Skeletal muscle tissue (tissue), 4 donors: Measurements from ENCODE around the gene ZNF181. TPM values are rescaled to one million over a fixed set of nuclear protein-coding genes. Genes with fewer than 3 reads are reported as not detected.
A peak's percentile ranks its signal among the peaks of the same experiment; 100 is the strongest.

Experiments used
- H3K27ac ChIP-seq: one replicate; pipeline ENCODE4 v1.7.0; 2013; ENCODE audit warnings: mild to moderate bottlenecking, low read depth, low read length, inconsistent platforms
- H3K27me3 ChIP-seq, 3 donors: one replicate each; pipeline ENCODE4 v1.7.0; 2013; ENCODE audit warnings: low read length in 3 of 3; ENCODE audit not compliant: control insufficient read depth in 3 of 3, insufficient read depth in 3 of 3
- H3K36me3 ChIP-seq, 3 donors: one replicate each; pipeline ENCODE4 v1.7.0; 2013; ENCODE audit warnings: low read length in 3 of 3; ENCODE audit not compliant: control insufficient read depth in 3 of 3, insufficient read depth in 3 of 3
- H3K4me1 ChIP-seq, 3 donors: one replicate each; pipeline ENCODE4 v1.7.0; 2013; ENCODE audit warnings: low read length in 3 of 3, mild to moderate bottlenecking in 3 of 3; ENCODE audit not compliant: control insufficient read depth in 3 of 3, insufficient read depth in 3 of 3
- H3K4me3 ChIP-seq, 3 donors: one replicate each; pipeline ENCODE4 v1.7.0; 2013; ENCODE audit warnings: low read length in 3 of 3
- H3K9ac ChIP-seq, 3 donors: one replicate each; pipeline ENCODE4 v1.7.0; 2013; ENCODE audit warnings: low read length in 3 of 3, mild to moderate bottlenecking in 3 of 3, moderate library complexity in 2 of 3, low read depth in 1 of 3
- H3K9me3 ChIP-seq, 3 donors: one replicate each; pipeline ENCODE4 v1.7.0; 2013; ENCODE audit warnings: low read length in 3 of 3; ENCODE audit not compliant: control insufficient read depth in 3 of 3
- total RNA-seq: library from RNA; depleted of rRNA; stranded (reverse); fragments of >200 nt; gene quantifications from one replicate; pipeline ENCODE4 v1.2.3, GENCODE V29; 2014
- donor health status: Osteomylitis.

Gene ZNF181
- total RNA-seq, 1 donor from 2014 or later: 11.0 TPM

DNA sequence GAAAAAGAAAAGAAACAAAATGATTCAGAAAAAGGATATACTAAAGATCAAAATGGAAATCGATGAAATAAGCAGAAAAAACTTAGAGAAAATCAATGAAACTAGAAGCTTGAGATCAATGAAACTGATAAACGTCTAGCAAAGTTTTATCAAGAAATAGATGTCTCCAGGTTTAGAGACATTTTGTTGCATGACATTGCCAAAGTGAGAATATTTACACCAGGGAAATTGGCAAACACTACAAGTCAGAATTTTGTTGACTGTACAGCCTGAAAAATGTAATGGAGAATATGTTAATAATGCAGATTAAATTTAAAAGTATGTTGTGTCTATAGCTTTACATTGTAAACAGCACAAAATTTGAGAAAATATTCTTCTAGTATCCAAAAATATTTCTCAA lies 44.3 kb downstream of the ZNF181 start:
- Histone ChIP-seq H3K4me3 (no peak overlapping the region), H3K4me1 (no peaks in the 10 kb centered on the region), H3K9ac (no peak overlapping the region)

DNA sequence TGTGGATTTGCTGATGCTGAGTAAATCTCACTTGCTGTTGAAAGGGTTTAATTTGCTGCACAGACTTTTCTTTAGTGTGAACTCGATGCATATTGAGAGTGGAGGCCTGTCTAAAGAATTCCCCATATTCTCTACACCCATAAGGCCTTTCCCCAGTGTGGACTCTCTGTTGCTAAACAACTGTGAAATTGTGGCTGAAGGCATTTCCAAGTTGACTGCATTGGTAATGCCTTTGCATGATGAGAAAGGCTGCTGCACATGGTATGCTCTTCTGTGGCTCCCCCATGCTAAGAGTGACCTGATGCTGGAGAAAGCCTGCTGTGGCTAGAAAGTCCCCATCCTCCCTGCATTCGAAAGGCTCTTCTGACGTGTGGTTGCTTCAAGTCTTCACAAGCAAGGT lies 45.6 kb downstream of the ZNF181 start:
- Histone ChIP-seq H3K9me3 (no peaks in the 10 kb centered on the region), H3K36me3 (no peaks in the 10 kb centered on the region)

More for the DNA sequence above, 44.3 kb downstream of the ZNF181 start:
- H3K36me3 ChIP-seq: no peaks in the 10 kb centered on the region
- H3K27me3 ChIP-seq: no peaks in the 10 kb centered on the region
- no peaks in the 10 kb centered on the region for H3K9me3 ChIP-seq
- no peak overlapping the region for H3K27ac ChIP-seq

DNA sequence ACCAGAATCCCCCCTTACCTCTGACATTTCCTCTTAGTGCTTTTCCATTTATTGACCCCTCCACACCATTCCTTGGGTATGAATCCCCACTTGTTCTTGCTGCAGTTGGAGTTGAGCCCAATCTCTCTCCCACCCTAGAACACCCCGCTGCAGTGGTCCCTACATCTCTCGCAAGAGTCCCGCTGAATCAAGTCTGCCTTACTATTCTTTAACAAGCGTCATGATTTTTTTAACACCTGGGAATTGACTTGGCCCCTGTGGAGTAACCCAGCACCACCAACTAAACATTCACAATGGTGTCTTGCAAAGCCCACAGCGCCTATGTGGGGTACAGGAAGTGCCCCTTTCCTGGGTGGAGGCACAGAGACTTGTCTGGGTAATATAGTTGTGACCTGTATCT lies 52.2 kb downstream of the ZNF181 start:
- Histone ChIP-seq H3K4me1 (no peaks in the 10 kb centered on the region), H3K27ac (no peak overlapping the region), H3K27me3 (no peaks in the 10 kb centered on the region), H3K9ac (no peak overlapping the region), H3K36me3 (no peaks in the 10 kb centered on the region), H3K4me3 (no peak overlapping the region), H3K9me3 (no peaks in the 10 kb centered on the region)

More for the DNA sequence above, 45.6 kb downstream of the ZNF181 start:
- Histone ChIP-seq H3K9ac (no peak overlapping the region), H3K4me1 (no peaks in the 10 kb centered on the region), H3K27me3 (no peaks in the 10 kb centered on the region), H3K4me3 (no peak overlapping the region), H3K27ac (no peak overlapping the region)

DNA sequence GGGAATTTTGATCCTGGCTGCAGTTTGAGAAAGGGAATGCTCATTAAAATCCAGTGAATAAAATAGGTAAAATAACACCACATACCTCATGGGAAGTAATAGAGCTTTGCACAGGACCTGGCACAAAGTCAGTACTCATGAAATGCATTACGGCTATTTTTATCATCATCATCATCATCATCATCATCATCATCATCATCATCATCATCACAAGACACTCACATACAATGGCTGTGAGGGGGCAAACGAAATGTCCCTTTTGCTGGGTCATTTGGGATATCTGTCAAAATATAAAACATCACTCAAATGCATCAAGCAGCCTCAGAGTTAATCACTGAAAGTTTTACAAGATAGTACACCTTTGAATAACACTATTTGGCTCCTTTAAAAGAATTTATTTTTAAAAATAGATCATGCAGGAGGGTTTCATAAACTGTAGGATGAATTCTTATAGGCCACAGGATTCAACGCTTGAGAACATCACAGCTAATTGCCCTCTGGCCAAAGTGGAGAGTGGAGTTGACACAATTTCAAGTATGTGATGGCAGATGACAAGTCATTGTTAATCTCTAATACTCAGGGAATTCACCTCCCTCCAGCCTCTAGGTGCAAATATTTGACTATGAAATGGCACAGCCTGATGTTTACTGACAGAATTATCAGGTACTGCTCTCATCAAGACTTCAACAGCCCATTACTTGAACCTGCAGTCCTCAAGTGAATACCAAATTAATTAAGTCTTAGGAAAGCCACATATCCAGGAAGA lies 53.2 kb downstream of the ZNF181 start:
- Histone ChIP-seq H3K4me3 (no peak overlapping the region), H3K9me3 (no peaks in the 10 kb centered on the region), H3K4me1 (no peaks in the 10 kb centered on the region), H3K9ac (no peak overlapping the region), H3K36me3 (no peaks in the 10 kb centered on the region), H3K27ac (no peak overlapping the region), H3K27me3 (no peaks in the 10 kb centered on the region)

DNA sequence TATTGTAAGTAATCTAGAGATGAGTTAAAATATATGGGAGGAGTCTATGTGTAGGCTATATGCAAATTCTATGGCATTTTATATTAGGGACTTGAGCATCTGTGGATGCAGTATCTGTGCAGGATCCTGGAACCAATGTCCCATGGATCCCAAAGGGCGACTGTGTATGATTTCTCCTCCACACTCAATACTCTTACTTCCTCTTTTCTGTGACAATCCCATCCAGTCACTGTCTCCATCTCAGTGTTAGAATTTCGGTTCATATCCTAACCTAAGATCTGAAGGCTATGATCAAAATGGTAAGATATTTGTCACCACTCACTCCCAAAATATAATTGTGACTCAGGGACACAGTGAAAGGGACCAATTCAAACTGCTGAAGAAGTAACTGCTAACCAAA lies 54.0 kb downstream of the ZNF181 start:
- Histone ChIP-seq H3K27me3 (no peaks in the 10 kb centered on the region), H3K9ac (no peak overlapping the region), H3K27ac (no peak overlapping the region), H3K9me3 (no peaks in the 10 kb centered on the region), H3K36me3 (no peaks in the 10 kb centered on the region), H3K4me1 (no peaks in the 10 kb centered on the region), H3K4me3 (no peak overlapping the region)

DNA sequence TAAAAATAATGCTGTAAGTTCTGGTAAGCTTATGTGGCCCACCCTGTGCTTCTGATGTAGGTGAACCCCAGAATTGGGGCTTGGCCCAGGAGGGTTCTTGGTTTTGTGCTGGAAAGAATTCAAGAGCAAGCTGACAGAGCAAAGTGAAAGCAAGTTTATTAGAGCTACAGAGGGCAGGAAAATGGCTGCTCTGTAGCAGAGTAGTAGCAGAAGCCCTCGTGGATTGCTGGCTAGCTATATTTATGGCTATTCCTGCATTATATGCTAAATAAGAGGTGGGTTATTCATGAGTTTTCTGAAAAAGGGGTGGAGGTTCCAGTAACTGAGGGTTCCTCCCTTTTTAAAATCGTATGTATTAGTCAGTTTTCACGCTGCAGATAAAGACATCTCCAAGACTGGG lies 59.5 kb downstream of the ZNF181 start:
- Histone ChIP-seq H3K4me1 (no peaks in the 10 kb centered on the region), H3K4me3 (peak overlapping the region in 1 of 3 donors; percentile 7), H3K27me3 (no peaks in the 10 kb centered on the region), H3K36me3 (no peaks in the 10 kb centered on the region), H3K9ac (no peak overlapping the region), H3K27ac (no peak overlapping the region), H3K9me3 (peaks cover 0 to 2% (median 0%) of the 10 kb centered on the region in 3 donors)

DNA sequence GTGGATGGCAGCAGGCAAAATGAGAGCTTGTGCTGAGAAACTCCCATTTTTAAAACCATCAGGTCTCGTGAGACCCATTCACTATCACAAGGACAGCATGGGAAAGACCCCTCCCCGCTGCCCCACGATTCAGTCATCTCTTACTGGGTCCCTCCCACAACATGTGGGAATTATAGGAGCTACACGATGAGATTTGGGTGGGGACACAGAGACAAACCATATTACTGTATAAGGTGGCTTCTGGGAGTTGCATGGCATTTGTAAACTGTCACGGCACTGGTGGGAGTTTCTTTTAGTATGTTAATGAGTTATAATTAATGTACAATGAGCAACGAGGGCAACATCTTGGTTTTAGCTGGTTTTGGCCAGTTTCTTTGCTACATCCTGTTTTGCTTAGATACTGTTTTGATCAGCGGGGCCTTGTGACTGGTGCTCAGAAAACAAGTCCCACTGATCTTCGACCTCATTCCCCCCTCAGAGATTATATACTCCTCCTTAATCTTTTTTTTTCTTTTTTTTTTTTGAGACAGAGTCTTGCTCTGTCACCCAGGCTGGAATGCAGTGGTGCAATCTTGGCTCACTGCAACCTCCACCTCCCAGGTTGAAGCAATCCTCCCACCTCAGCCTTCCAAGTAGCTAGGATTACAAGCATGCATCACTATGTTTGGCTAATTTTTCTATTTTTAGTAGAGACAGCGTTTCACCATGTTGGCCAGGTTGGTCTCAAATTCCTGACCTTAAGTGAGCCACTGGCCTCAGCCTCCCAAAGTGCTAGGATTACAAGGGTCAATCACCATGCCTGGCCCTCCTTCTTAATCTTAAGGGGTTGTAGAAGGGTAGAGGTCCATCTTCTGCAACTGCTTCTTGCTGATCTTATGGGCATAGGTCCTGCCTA lies 60.3 kb downstream of the ZNF181 start:
- H3K27ac ChIP-seq: no peak overlapping the region
- H3K4me3 ChIP-seq: no peak overlapping the region
- H3K9me3 ChIP-seq: peaks cover 0 to 2% (median 0%) of the 10 kb centered on the region in 3 donors
- no peaks in the 10 kb centered on the region for H3K4me1 ChIP-seq
- no peaks in the 10 kb centered on the region for H3K27me3 ChIP-seq
- H3K36me3 ChIP-seq: no peaks in the 10 kb centered on the region
- no peak overlapping the region for H3K9ac ChIP-seq

Other genes starting within 250 kb of the ZNF181 start
- gene SCGB2B2, start 57.1 kb upstream of the ZNF181 start, total RNA-seq: 0.52 TPM
- 16.2 TPM for gene ZNF302, start 56.6 kb upstream of the ZNF181 start, total RNA-seq
- gene ZNF599, start 39.0 kb downstream of the ZNF181 start, total RNA-seq: 3.7 TPM
- gene ZNF30, start 192.7 kb downstream of the ZNF181 start, total RNA-seq: 12.0 TPM
- gene ZNF792, start 230.0 kb downstream of the ZNF181 start, total RNA-seq: 7.8 TPM